Measurements from ENCODE around the gene MUC5B. TPM values are rescaled to one million over a fixed set of nuclear protein-coding genes. Genes with fewer than 3 reads are reported as not detected.

Gene MUC5B
- total RNA-seq, 1 donor from 2014 or later = not detected

GRCh38 chr11:1233351-1234053 is 10.6 kb downstream of the MUC5B start:
- TF ChIP-seq CTCF (IDR thresholded peaks at IDR 0.05) = peak; percentile 22
- no peaks in the 10 kb centered on the region for H3K36me3 Mint-ChIP-seq (ENCODE audit: low read depth)
- H3K27me3 Mint-ChIP-seq (ENCODE audit: low read depth) = peaks cover 8% of the 10 kb centered on the region
- H3K4me3 Mint-ChIP-seq (ENCODE audit: unreplicated experiment) = no peak overlapping the region
- H3K27ac Mint-ChIP-seq (ENCODE audit: unreplicated experiment) = no peak overlapping the region
- H3K9me3 Mint-ChIP-seq (ENCODE audit: low read depth) = no peaks in the 10 kb centered on the region
- H3K4me1 Mint-ChIP-seq (ENCODE audit: low read depth) = no peaks in the 10 kb centered on the region
- peak; percentile 81 for DNase-seq (ENCODE audit: low spot score)

- Mint-ChIP-seq H3K27me3 (ENCODE audit: low read depth) (peaks cover 8% of the 10 kb centered on the region), H3K27ac (ENCODE audit: unreplicated experiment) (no peak overlapping the region), H3K4me1 (ENCODE audit: low read depth) (no peaks in the 10 kb centered on the region), H3K9me3 (ENCODE audit: low read depth) (no peaks in the 10 kb centered on the region), H3K4me3 (ENCODE audit: unreplicated experiment) (no peak overlapping the region), H3K36me3 (ENCODE audit: low read depth) (no peaks in the 10 kb centered on the region)
- DNase-seq (ENCODE audit: low spot score) = peak; percentile 91
- TF ChIP-seq CTCF (IDR thresholded peaks at IDR 0.05) = no peak
These were observed 11.3 kb downstream of the MUC5B start for GRCh38 chr11:1234054-1234720.

- Mint-ChIP-seq H3K4me3 (ENCODE audit: unreplicated experiment) (no peak overlapping the region), H3K4me1 (ENCODE audit: low read depth) (no peaks in the 10 kb centered on the region)
These were observed 12.0 kb downstream of the MUC5B start for GRCh38 chr11:1234771-1235305.

GRCh38 chr11:1235306-1235900 is 12.5 kb downstream of the MUC5B start:
- H3K4me3 Mint-ChIP-seq (ENCODE audit: unreplicated experiment) = no peak overlapping the region
- no peak overlapping the region for H3K27ac Mint-ChIP-seq (ENCODE audit: unreplicated experiment)
- no peaks in the 10 kb centered on the region for H3K4me1 Mint-ChIP-seq (ENCODE audit: low read depth)
- no peak for DNase-seq (ENCODE audit: low spot score)
- H3K36me3 Mint-ChIP-seq (ENCODE audit: low read depth) = no peaks in the 10 kb centered on the region
- H3K27me3 Mint-ChIP-seq (ENCODE audit: low read depth) = peaks cover 7% of the 10 kb centered on the region
- H3K9me3 Mint-ChIP-seq (ENCODE audit: low read depth) = no peaks in the 10 kb centered on the region
- no peak for TF ChIP-seq CTCF (IDR thresholded peaks at IDR 0.05)

More at GRCh38 chr11:1234771-1235305, 12.0 kb downstream of the MUC5B start:
- H3K27me3 Mint-ChIP-seq (ENCODE audit: low read depth) = peaks cover 8% of the 10 kb centered on the region
- no peak overlapping the region for H3K27ac Mint-ChIP-seq (ENCODE audit: unreplicated experiment)
- peak; percentile 85 for DNase-seq (ENCODE audit: low spot score)
- H3K36me3 Mint-ChIP-seq (ENCODE audit: low read depth) = no peaks in the 10 kb centered on the region
- no peak for TF ChIP-seq CTCF (IDR thresholded peaks at IDR 0.05)
- H3K9me3 Mint-ChIP-seq (ENCODE audit: low read depth) = no peaks in the 10 kb centered on the region

GRCh38 chr11:1235901-1236315 is 13.0 kb downstream of the MUC5B start:
- peak; percentile 76 for DNase-seq (ENCODE audit: low spot score)

More at GRCh38 chr11:1235901-1236315, 13.0 kb downstream of the MUC5B start:
- Mint-ChIP-seq H3K27me3 (ENCODE audit: low read depth) (peaks cover 6% of the 10 kb centered on the region), H3K9me3 (ENCODE audit: low read depth) (no peaks in the 10 kb centered on the region), H3K4me3 (ENCODE audit: unreplicated experiment) (no peak overlapping the region), H3K27ac (ENCODE audit: unreplicated experiment) (no peak overlapping the region), H3K36me3 (ENCODE audit: low read depth) (no peaks in the 10 kb centered on the region), H3K4me1 (ENCODE audit: low read depth) (no peaks in the 10 kb centered on the region)
- TF ChIP-seq CTCF (IDR thresholded peaks at IDR 0.05) = no peak

Measured in chondrocyte (in vitro differentiated cells).